ENCODE measurements around the gene KRT14.
"Not testable (repeated sequence)": the region's sequence is repeated elsewhere in the genome, so short reads cannot be mapped to it uniquely, and the experiment has no call there.

Gene KRT14

GRCh38 chr17:41613277-41614082 is 26.8 kb upstream of the KRT14 start:
- DNase-seq: no peak
- in situ Hi-C loops (cut with HindIII; ENCODE audit: low pct_ligation_motif_present, low pct_unique_long_range_greater_than_20kb, low sequenced_read_pairs): no loop called here

- DNase-seq; in situ Hi-C loops (cut with HindIII; ENCODE audit: low pct_ligation_motif_present, low pct_unique_long_range_greater_than_20kb, low sequenced_read_pairs): not testable (repeated sequence)
Measured at GRCh38 chr17:41612376-41613160, 25.9 kb upstream of the KRT14 start, which contains the start of gene KRT16. Gene KRT16 (minus strand): TSS chr17:41612767. CDS start chr17:41612688, 79 bp downstream.

GRCh38 chr17:41610965-41611640 is 24.4 kb upstream of the KRT14 start:
- DNase-seq: no peak
- in situ Hi-C loops (cut with HindIII; ENCODE audit: low pct_ligation_motif_present, low pct_unique_long_range_greater_than_20kb, low sequenced_read_pairs): no loop called here

DNA sequence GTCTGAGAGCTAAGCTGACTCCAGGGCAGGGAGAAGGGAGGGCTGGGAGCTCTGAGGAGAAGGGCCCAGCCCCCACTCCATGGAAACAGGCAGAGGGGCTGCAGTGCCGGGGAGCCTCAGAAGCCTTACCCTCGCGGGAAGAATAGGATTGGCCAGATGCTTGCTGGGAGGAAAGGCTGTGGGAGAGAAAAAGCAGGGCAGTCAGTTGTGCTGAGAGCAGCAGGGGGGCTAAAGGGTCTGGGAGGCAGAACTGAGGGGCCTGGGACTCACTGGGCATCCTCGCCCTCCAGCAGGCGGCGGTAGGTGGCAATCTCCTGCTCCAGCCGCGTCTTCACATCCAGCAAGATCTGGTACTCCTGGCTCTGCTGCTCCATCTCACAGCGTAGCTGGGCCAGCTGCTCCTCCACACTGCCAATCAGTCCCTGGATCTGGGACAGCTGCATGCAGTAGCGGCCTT is 23.4 kb upstream of the KRT14 start:
- in situ Hi-C loops (cut with HindIII; ENCODE audit: low pct_ligation_motif_present, low pct_unique_long_range_greater_than_20kb, low sequenced_read_pairs); DNase-seq: not testable (repeated sequence)

DNA sequence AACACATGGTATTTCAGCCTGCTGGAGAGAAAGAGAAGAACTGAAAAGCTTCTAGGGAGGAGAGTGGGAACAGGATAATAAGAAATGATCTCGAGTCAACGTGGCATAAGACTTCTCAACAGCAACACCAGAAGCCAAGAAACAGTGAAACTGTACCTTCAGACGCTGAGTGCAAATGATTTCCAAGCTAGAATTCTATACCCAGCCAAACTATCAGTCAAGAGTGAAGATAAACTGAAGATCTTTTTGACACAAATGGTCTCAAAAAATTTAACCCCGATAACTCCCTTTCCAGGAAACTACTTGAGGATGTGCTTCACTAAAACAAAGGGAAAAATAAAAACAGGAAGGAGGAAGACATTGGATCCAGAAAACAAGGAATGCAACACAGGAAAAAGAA is 20.2 kb upstream of the KRT14 start:
- DNase-seq; in situ Hi-C loops (cut with HindIII; ENCODE audit: low pct_ligation_motif_present, low pct_unique_long_range_greater_than_20kb, low sequenced_read_pairs): not testable (repeated sequence)

DNA sequence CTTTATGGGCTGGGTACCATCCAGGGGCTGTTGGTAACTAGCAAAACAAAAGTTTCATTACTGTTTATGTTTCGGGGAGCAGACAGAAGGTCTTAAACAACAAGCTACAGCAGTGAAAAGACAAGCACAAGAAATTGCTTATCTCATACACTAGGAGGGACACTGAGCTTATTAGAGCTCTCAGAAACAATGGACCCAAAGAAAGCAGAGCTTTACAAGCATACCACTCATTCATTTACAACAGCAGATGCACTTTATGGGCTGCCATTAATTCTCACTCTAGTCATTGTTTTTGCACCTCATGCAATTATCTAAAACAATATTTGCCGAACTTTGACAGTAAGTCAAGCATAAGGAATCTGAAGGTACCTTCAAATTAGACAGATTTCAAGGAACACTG is 15.8 kb upstream of the KRT14 start:
- in situ Hi-C loops (cut with HindIII; ENCODE audit: low pct_ligation_motif_present, low pct_unique_long_range_greater_than_20kb, low sequenced_read_pairs): no loop called here
- DNase-seq: no peak

DNA sequence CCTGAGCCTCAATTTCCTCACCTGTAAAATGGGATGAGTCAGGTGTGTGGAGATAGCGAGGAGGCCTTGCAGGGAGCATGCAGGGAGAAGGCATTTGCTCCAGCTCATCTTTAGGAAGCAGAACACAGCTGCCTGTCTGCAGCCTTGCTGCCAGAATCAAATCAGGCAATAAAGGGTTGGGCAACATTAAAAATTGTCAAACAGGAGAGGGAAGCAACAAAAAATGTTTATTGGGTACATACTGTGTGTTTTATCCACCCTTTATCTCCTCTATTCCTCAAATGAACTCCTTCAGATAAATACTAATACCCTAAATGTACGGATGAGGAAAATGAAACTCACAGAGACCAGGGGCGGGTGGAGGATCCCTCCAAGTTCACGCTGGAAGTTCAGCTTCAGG is 13.6 kb upstream of the KRT14 start:
- no peak for DNase-seq
- in situ Hi-C loops (cut with HindIII; ENCODE audit: low pct_ligation_motif_present, low pct_unique_long_range_greater_than_20kb, low sequenced_read_pairs): no loop called here

- no peak for DNase-seq
- in situ Hi-C loops (cut with HindIII; ENCODE audit: low pct_ligation_motif_present, low pct_unique_long_range_greater_than_20kb, low sequenced_read_pairs): no loop called here
Measured at GRCh38 chr17:41599680-41600079, 13.0 kb upstream of the KRT14 start.

DNA sequence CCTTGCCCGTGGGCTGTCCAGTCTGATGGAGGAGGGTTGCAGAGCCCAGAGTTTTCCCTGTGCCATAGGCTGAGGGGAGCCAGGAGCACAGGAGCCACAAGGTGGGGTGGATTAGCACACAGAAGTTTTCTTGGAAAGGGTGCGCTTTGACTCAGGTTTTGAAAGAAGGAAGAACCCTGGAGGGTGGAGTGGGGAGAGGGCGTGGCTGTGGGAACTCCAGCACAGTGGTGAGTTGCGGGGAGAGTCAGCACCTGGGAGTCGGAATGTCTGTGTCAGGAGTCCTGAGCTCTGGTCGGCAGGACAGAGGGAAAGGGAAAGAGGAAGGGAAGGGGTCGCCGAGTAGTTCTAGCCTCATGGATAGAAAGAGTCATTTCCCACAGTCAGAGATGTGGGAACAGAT is 8.9 kb upstream of the KRT14 start:
- no peak for DNase-seq
- in situ Hi-C loops (cut with HindIII; ENCODE audit: low pct_ligation_motif_present, low pct_unique_long_range_greater_than_20kb, low sequenced_read_pairs): no loop called here

DNA sequence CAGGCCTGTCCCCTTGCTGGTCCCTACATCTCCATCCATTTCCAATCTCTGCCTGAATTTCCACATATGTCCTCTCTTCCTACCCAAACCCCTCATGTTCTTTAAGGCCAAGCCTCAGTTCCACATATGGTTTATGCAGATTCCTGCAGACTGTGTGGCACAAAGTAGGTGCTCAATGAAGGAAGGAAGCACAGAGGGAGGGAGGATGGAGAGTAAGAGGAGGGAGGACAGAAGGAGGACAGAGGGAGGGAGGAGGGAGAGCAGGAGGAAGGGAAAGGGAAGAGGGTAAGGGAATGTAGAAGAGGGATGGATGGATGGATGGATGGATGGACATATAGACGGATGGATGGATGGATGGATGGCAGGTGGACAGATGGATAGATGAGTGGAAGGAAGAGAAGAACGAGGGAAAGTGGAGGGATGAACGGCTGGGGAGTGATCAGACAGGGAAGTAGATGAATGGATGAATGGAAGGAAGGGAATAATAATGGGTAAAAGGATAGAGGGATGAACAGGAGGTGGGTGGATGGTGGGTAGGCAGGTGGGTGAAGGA is 7.7 kb upstream of the KRT14 start:
- no peak for DNase-seq
- in situ Hi-C loops (cut with HindIII; ENCODE audit: low pct_ligation_motif_present, low pct_unique_long_range_greater_than_20kb, low sequenced_read_pairs): no loop called here

DNA sequence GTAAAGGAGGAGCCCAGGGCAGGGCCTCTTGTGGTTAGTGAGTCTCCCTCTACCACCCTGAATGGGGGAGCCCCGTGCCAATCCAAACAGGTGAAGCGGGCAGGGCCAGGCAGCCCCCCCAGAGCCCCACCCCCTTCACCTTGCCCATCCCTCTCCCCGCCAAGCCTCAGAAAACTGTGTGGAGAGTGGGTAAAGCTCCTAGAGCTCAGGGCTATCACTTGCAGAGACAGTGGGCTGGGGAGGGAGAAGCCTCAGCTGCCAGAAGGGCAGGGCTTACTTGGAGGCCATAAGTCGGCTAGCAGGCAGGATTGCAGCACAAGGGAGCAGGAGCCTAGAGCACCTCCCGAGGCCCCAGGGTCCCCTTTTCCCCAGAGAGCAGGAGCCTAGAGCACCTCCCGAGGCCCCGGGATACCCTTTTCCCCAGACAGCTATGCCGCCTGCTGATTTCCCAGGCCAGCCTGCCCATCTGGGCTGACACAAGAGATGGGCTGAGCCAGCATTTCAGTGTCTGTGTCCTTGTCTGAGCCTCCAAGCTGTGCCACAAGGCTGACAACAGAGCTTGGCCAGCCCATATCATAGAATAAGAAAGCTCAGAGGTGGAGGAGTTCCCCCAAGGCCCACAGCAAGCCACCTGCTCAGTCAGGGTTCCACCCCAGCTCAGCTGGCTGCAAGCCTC is 6.7 kb upstream of the KRT14 start:
- in situ Hi-C loops (cut with HindIII; ENCODE audit: low pct_ligation_motif_present, low pct_unique_long_range_greater_than_20kb, low sequenced_read_pairs): no loop called here

GRCh38 chr17:41592601-41593305 is 6.1 kb upstream of the KRT14 start:
- in situ Hi-C loops (cut with HindIII; ENCODE audit: low pct_ligation_motif_present, low pct_unique_long_range_greater_than_20kb, low sequenced_read_pairs): no loop called here
- no peak for DNase-seq

More for the DNA sequence above, 6.7 kb upstream of the KRT14 start:
- DNase-seq: no peak

DNA sequence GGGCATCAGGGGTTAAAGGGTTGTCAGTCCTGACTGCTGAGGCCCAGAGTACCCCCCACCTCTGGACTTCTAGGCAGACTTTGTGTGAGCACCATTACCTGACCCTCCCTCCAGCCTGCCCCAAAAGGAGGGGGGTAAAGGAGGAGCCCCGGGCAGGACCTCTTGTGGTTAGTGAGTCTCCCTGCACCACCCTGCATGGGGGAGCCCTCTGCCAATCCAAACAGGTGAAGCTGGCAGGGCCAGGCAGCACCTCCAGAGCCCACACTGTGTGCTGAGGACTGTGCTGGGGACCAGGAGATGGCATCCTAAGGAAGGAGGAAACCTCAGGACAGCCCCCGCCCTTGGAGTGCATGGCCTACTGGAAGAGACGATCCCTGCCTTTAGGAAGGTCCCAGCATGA is 2.6 kb upstream of the KRT14 start:
- DNase-seq: no peak
- in situ Hi-C loops (cut with HindIII; ENCODE audit: low pct_ligation_motif_present, low pct_unique_long_range_greater_than_20kb, low sequenced_read_pairs): no loop called here

DNA sequence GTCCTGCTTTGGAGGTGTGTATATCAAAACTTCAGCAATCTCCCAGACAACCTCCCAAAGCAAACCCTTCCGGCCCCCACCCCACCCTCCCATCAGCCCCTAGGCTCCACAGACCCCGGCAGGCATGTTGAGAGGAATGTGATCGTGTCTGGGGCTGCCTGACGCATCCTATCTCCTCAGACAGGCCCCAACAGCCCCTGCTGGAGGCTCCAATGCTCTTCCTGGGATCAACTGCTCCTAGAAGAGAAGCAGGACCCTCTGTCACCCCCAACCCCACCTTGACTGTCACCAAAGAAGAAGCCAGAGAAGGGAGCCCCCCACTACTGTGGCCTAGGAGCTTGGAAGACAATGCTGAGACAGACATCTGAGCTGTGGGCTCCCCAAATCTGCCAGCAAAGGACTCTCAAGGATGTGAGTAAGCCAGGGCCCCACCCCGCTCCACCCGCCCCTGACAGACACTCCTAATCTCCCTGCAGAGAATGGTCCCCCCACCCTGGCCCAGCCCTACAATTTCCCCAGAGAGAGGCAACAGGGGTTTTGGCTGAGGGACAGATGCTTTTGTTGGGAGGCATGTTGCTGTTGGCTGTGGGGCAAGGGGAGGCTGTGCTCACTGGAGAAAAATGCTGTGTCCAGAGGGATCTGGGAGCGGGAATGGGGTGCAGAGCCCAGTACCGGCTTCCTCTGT is 1.6 kb upstream of the KRT14 start:
- no peak for DNase-seq
- in situ Hi-C loops (cut with HindIII; ENCODE audit: low pct_ligation_motif_present, low pct_unique_long_range_greater_than_20kb, low sequenced_read_pairs): no loop called here

DNA sequence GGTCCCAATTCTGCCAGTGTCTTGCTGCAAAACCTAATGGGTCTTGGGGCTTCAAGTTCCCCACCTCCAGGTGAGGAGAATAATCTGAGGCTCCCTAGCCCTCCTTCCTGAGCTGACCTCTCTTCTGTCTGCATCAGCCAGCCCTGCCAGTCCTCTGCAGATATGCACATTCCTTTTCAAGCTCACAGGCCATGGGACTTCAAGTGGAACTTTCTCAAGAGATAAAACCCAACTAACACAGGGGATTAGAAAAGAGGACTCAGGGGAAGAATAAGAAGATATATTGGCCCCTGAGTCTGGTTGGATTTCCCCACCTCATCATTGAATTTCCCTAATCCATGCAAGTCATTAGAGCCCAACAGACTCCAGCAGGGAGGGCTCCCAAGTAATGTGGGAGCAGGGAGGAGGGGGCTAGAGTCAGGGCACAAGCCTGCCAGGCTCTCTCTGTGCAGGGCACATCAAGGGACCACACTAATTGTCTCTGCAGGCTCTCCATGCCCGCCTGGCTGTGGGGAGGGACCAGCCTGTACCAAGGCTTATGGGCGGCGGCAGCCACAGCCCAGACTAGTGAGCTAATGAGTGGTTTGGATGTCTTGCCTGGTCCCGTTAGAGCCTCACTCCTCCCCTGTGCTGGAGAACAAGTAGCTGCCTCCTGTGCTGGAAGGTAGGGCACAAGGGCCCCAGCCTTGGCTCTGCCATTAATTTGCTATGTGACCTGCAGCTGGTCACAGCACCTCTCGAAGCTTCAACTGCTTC is 1.2 kb downstream of the KRT14 start:
- no peak for DNase-seq
- in situ Hi-C loops (cut with HindIII; ENCODE audit: low pct_ligation_motif_present, low pct_unique_long_range_greater_than_20kb, low sequenced_read_pairs): no loop called here

DNA sequence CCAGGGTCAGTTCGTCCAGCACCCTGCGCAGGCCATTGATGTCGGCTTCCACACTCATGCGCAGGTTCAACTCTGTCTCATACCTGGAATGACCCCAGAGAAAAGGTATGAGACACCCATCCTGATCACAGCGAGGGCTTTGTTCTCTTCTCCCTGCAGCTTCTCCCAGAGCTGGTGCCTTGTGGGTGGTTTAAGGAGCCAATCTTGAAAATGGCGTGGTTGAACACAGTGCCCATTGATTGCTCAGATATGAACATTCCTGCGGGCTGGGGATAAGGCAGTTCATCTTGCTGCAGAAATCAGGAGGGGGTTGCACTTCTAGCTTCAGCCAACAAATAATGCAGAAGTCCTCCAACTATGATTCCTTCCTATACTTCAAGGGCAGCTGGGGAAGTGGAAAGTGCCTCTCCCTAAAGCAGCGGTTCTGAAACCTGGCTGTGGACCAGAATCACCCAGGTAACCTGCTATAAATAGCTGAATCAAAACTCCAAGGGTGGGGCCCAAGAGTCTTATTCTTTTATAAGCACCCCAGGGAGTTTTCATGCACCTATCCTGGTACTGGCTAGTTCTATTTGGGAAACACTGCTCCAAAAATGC is 2.3 kb downstream of the KRT14 start:
- DNase-seq; in situ Hi-C loops (cut with HindIII; ENCODE audit: low pct_ligation_motif_present, low pct_unique_long_range_greater_than_20kb, low sequenced_read_pairs): not testable (repeated sequence)
